ENCODE data around the gene EIF3K. TPM values are rescaled to one million over a fixed set of nuclear protein-coding genes. Genes with fewer than 3 reads are reported as not detected.

EIF3K gene
- total and polyA plus RNA-seq, 2 of the 8 experiments (the other 6 are each of a cell fraction or from before 2014, with no cell fraction given): 329 to 937 TPM

- H2BK20ac ChIP-seq (ENCODE audit: low read length): no peak overlapping the region
- no peaks in the 10 kb centered on the region for H3K9me3 ChIP-seq (ENCODE audit: insufficient read depth in 2 of 2, low read depth in 1 of 2, low read length in 1 of 2)
- no peaks in the 10 kb centered on the region for H3K79me2 ChIP-seq (ENCODE audit: control insufficient read depth in 1 of 2, insufficient read depth in 2 of 2, low read length in 2 of 2)
- no peak overlapping the region for H2AK5ac ChIP-seq (ENCODE audit: low read depth, low read length)
- CTCF ChIA-PET (ENCODE audit: partially characterized antibody): interaction anchor here (0.6 to 1.2 kb wide), 9 partner anchors 9 to 309 kb away, joined by 3 to 4 read pairs (median 4); no protein-coding TSS in a partner anchor
- H4K20me1 ChIP-seq (replicated peaks in 1 of 2; ENCODE audit: control insufficient read depth in 1 of 2, insufficient read depth in 2 of 2, low read length in 2 of 2): peaks cover 0 to 2% of the 10 kb centered on the region in 2 experiments
- no peak overlapping the region for H3K14ac ChIP-seq (ENCODE audit: insufficient read length)
- H3K4ac ChIP-seq (replicated peaks; ENCODE audit: insufficient read length, low read depth, low read length): no peak overlapping the region
- no peak overlapping the region for H3K27ac ChIP-seq (ENCODE audit: low read depth, low read length)
- TF ChIP-seq TBP (IDR thresholded peaks at IDR 0.05; ENCODE audit: low read depth, low read length) (0 out of 2 replicates have a peak, but pooled peaks have one; percentile 39), FOSL1 (IDR thresholded peaks at IDR 0.05; ENCODE audit: insufficient read depth, low read depth, low read length) (no peak)
- no peak overlapping the region for H2AFZ ChIP-seq (ENCODE audit: low read length)
- FAIRE-seq: no peak
- no peaks in the 10 kb centered on the region; a peak in 1 of 7 replicates for H3K27me3 ChIP-seq (replicated peaks in 1 of 4; ENCODE audit: control insufficient read depth in 3 of 4, extremely low read depth in 1 of 4, insufficient read depth in 3 of 4, low read length in 3 of 4)
- H3K36me3 ChIP-seq (ENCODE audit: control insufficient read depth in 2 of 4, insufficient read depth in 4 of 4, low read length in 3 of 4): peaks cover 0 to 6% (median 0%) of the 10 kb centered on the region in 4 experiments; a peak in 2 of 8 replicates
- H3K4me1 ChIP-seq (replicated peaks in 1 of 4; ENCODE audit: control insufficient read depth in 3 of 4, insufficient read depth in 4 of 4, low read length in 3 of 4): no peaks in the 10 kb centered on the region
- no peak overlapping the region for H3K4me2 ChIP-seq (ENCODE audit: insufficient read depth in 1 of 2, low read depth in 2 of 2, low read length in 2 of 2)
- no peak overlapping the region for H4K5ac ChIP-seq (ENCODE audit: insufficient read length, low read depth, low read length)
- H3K56ac ChIP-seq (replicated peaks; ENCODE audit: insufficient read length, low read depth, low read length): no peak overlapping the region
- H2BK12ac ChIP-seq (ENCODE audit: low read depth, low read length): no peak overlapping the region
- POLR2A ChIA-PET (ENCODE audit: partially characterized antibody): interaction anchor here (0.5 to 1.3 kb wide), 5 partner anchors 14 to 359 kb away, joined by 3 to 5 read pairs (median 3); no protein-coding TSS in a partner anchor
- H4K8ac ChIP-seq (ENCODE audit: extremely low read depth, insufficient read depth, low read length): no peak overlapping the region
- no peak overlapping the region for H3K9ac ChIP-seq (replicated peaks in 1 of 4; ENCODE audit: extremely low read depth in 1 of 4, low read depth in 3 of 4, low read length in 3 of 4)
- H3K79me1 ChIP-seq (ENCODE audit: low read depth, low read length): no peaks in the 10 kb centered on the region
- no peak overlapping the region for H3K23ac ChIP-seq (ENCODE audit: insufficient read length)
- H3K4me3 ChIP-seq (ENCODE audit: extremely low read depth in 1 of 4, insufficient read depth in 2 of 4, low read depth in 3 of 4, low read length in 4 of 4): no peak overlapping the region
- H3K18ac ChIP-seq (ENCODE audit: extremely low read depth, low read length): no peak overlapping the region
- no peak overlapping the region for H2BK15ac ChIP-seq (ENCODE audit: low read length)
- WGBS, 2 experiments (ENCODE audit: extremely low coverage in 1 of 2, insufficient coverage in 1 of 2, insufficient read length in 1 of 2, insufficient replicate concordance in 2 of 2, low coverage in 1 of 2, low lambda C conversion rate in 2 of 2, missing lambda C conversion rate in 1 of 2): 94% methylated on average over 6 of the region's 6 CpGs; no CpG with 5 or more reads in 1 of the 2 experiments
- H3K23me2 ChIP-seq (ENCODE audit: low read depth, low read length): peaks cover 3% of the 10 kb centered on the region; the same call in 1 of the 2 replicates
- no peak for DNase-seq (ENCODE audit: low read depth in 1 of 2, low spot score in 2 of 2)
- H2BK120ac ChIP-seq (replicated peaks; ENCODE audit: low read depth, low read length): no peak overlapping the region
- H2BK5ac ChIP-seq (ENCODE audit: low read depth, low read length): no peak overlapping the region
- H4K91ac ChIP-seq (replicated peaks; ENCODE audit: insufficient read length, low read length): no peak overlapping the region
These were observed 49.5 kb upstream of the EIF3K start for GRCh38 chr19:38569368-38569983.

Data from H1 (cell line).